ENCODE results near the gene KCNMA1.

Gene KCNMA1

DNA sequence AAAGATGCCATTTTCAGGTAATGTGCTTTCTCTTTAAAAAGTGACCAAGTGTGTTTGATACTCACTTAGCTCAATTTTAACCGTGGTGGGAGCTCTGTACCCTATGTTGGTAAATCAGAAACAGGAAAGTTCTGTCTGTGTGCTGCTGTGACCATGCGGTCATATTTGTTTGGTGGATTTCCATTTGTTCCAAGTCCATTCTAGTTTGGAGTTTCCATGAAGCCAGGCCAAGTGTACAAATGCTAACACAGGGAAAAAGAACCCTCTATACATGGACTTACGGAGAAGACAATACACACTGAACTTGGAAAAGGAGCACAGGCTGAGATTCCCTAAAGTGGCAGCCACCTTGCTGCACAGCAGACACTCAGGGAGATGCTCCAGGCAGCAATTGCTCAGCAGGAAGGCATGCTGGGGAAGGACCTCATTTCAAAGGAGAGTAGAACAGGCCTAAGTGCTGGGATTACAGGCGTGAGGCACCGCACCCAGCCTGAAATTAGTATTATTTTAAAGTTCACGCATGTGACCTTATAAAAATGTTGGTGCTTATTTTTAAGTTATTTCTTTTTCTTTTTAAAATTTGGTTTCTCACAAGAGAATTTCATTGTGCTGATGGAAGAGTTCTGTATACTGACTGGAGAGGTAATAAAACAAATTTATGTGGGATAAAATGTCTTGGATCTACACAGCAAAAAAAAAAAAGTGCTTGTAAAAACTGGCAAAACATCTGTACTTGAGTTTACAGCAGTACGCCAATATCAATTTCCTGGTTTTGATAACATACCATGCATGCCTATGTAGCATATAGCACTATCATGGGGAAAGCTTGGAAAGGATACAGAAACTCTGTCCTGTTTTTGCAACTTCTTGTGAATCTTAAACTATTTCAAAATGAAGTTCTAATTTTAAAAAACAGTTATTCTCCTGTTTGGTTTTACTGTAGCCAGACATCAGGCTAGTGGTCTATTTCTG, 436.2 kb downstream of the KCNMA1 start:
- TF ChIP-seq, protein P1, sequence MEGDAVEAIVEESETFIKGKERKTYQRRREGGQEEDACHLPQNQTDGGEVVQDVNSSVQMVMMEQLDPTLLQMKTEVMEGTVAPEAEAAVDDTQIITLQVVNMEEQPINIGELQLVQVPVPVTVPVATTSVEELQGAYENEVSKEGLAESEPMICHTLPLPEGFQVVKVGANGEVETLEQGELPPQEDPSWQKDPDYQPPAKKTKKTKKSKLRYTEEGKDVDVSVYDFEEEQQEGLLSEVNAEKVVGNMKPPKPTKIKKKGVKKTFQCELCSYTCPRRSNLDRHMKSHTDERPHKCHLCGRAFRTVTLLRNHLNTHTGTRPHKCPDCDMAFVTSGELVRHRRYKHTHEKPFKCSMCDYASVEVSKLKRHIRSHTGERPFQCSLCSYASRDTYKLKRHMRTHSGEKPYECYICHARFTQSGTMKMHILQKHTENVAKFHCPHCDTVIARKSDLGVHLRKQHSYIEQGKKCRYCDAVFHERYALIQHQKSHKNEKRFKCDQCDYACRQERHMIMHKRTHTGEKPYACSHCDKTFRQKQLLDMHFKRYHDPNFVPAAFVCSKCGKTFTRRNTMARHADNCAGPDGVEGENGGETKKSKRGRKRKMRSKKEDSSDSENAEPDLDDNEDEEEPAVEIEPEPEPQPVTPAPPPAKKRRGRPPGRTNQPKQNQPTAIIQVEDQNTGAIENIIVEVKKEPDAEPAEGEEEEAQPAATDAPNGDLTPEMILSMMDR (IDR thresholded peaks at IDR 0.05; ENCODE audit: control insufficient read depth, insufficient read depth, low read depth, low read length, missing control alignments), result no peak
- H3K4me3 ChIP-seq (ENCODE audit: control insufficient read depth, low read depth, low read length), result no peak overlapping the region
- DNase-seq (ENCODE audit: low read depth), result no peak

DNA sequence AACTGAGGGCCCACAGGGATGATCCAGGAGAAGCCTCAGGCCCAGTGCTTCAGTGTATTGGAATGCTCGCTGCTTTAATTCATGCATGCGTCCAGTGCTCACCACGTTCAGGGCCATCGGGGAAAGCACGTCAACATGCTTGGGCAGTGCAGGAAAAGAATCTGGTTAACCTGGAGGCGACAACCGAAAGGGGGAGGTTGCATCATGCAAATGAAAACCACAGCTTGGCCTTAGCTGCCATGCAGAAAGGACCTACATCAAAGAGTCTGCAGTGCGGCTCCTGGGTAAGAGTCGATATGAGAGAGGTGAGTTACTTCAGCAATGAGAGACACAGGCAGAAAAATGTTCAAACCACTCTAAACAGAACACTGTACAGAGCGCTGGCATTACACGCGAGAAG, 440.1 kb downstream of the KCNMA1 start:
- no peak overlapping the region for H3K4me3 ChIP-seq (ENCODE audit: control insufficient read depth, low read depth, low read length)
- no peak for DNase-seq (ENCODE audit: low read depth)
- TF ChIP-seq, protein P1 (IDR thresholded peaks at IDR 0.05; ENCODE audit: control insufficient read depth, insufficient read depth, low read depth, low read length, missing control alignments), result no peak

DNA sequence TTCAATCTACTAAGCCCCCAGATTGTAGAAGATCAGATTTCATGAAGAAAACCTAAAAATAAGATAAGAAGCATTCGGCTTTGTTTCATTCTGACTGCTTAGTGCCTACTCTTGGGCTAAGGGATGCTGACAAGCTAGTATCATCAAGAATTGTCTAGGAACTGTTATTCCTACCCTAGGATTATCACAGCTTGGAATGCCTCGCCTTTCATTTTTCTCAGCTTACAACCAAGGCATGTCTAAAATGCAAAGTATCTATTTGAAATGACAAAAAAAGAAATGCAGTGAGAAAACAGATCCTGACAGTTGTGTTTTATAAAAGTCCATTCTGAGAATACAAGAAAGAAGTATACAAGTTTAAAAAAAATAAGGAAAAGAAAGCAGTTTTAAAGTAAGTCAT, 441.0 kb downstream of the KCNMA1 start:
- TF ChIP-seq, protein P1 (IDR thresholded peaks at IDR 0.05; ENCODE audit: control insufficient read depth, insufficient read depth, low read depth, low read length, missing control alignments), result no peak
- DNase-seq (ENCODE audit: low read depth), result no peak
- H3K4me3 ChIP-seq (ENCODE audit: control insufficient read depth, low read depth, low read length), result no peak overlapping the region

DNA sequence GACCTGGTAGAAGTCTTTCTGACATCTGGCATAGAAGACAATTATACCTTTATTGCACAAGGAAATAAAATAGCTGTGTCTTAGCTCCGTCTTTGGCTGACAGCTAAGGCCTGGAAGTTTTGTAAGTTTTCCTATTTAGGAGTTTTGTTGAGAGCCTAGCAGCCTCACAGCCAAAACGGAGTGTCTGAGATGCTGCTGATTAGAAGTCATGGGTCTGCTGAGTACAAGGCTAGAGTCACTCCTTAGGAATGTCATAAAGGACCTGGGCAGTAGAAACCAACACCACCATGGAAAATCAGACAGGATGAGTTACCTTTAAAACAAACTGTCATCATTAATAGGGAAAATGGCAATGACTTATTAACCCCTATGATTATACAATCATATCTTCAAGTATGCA, 442.5 kb downstream of the KCNMA1 start:
- H3K4me3 ChIP-seq (ENCODE audit: control insufficient read depth, low read depth, low read length), result no peak overlapping the region
- peak; percentile 56 for DNase-seq (ENCODE audit: low read depth)
- TF ChIP-seq, protein P1 (IDR thresholded peaks at IDR 0.05; ENCODE audit: control insufficient read depth, insufficient read depth, low read depth, low read length, missing control alignments), result no peak

DNA sequence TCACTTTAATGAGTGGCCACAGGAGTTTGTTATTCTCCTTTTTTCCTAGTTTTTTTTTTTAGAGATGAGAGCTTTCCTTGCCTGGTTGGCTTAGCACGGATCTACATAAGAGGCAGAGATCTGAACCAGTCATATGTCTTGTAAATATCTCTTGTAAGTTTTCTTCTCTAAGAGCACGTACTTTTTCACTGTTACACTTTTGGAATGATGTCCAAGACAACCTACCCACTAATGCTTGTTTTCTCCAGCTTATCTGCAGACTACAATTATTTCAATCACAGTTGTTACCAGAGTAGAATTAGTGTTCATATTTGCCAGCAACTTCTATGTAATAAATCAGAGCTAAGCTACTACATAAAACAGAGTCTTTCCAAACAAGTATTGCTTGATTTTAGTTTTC, 444.6 kb downstream of the KCNMA1 start:
- no peak for DNase-seq (ENCODE audit: low read depth)
- TF ChIP-seq, protein P1 (IDR thresholded peaks at IDR 0.05; ENCODE audit: control insufficient read depth, insufficient read depth, low read depth, low read length, missing control alignments), result no peak
- no peak overlapping the region for H3K4me3 ChIP-seq (ENCODE audit: control insufficient read depth, low read depth, low read length)

DNA sequence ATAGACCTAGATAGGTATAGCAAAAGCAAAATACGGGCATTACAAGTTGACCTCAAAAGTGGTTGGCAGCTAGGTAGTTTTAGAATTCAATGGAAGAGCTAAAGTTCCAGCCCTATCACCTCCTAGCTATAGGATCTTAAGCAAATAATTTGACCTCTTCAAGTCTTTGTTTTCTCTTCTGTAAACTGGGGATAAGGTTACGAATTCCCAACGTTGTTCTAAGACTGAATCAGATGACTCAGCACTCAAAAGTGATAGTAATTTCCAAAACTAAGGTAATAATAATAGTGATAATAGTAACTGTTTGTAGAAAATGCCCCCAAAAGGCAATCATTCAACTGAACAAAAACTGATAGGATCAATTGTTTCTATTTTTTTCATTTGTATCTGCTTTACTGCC, 445.2 kb downstream of the KCNMA1 start:
- H3K4me3 ChIP-seq (ENCODE audit: control insufficient read depth, low read depth, low read length), result no peak overlapping the region
- DNase-seq (ENCODE audit: low read depth), result no peak
- TF ChIP-seq, protein P1 (IDR thresholded peaks at IDR 0.05; ENCODE audit: control insufficient read depth, insufficient read depth, low read depth, low read length, missing control alignments), result no peak
